Measurements from ENCODE around the gene ATP5PO. TPM values are rescaled to one million over a fixed set of nuclear protein-coding genes. Genes with fewer than 3 reads are reported as not detected.

The ATP5PO gene
- total and polyA plus RNA-seq, 2 of the 13 experiments (the other 11 are each of a cell fraction or from before 2014, with no cell fraction given), result 256 to 297 TPM

DNA sequence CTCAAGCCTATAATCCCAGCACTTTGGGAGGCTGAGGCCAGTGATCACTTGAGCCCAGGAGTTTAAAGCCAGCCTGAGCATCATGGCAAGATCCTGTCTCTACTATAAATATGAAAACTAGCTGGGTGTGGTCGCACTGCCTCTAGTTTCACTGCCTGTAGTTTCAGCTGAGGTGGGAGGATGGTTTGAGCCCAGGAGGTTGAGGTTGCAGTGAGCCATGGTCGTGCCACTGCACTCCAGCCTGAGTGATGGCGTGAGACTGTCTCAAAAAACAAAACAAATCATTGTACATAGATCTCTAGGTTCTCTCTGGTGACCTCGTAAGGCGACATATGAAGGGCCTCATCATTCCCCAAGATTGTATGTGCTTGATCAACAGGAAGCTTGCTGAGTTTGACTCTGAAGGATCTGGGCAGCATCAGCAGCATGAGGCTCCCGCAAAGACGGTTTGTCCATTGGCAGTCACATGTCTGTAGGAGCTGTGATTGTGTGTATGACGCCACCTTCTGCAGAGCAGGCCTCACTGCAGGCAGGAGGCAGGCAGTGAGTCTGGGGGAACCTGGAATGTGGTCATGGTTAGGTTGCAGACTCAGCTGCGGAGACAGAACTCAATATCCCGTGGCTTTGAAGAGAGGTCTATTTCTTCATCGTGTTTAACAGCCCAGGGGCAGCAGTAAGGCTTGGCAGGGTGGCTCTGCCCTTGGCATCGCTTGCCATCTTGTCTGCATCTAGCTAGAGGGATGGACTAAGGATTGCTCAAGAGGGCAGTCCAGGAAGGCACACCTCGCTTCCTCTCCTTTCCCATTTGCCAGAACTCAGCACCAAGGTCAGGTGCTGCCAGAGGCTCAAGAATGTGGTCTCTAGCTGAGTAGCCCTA, 14.0 kb downstream of the ATP5PO start (continued):
- no peak for TF ChIP-seq TFE3 (CRISPR knock-in tag; IDR thresholded peaks at IDR 0.05)
- TF ChIP-seq ZFX (CRISPR knock-in tag; IDR thresholded peaks at IDR 0.05; ENCODE audit: low read depth), result no peak
- TF ChIP-seq ZBTB33 (CRISPR knock-in tag; IDR thresholded peaks at IDR 0.05), result peak; percentile 58

DNA sequence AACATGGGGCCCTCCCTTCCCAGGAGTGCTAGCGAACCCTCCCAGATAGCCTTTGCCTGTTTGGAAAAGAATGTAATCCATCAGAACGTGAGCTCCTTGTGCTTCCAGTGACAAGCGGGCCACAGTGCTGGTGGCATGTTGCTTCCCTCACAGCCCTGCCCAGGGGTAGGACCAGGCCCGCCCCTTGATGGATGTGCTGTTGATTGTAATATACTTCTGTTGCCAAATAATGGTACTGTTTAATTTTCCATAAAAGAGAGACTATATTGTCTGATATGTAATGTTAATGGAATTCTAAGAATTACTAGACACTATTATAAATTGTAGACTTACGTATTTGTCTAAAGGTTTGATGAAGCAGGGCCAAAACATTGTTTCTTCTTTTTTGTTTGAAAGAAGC, 16.4 kb downstream of the ATP5PO start:
- no peak for FAIRE-seq
- ChIA-PET CTCF (ENCODE audit: low intra/inter-chr PET ratio, low total read pairs) (no interaction called here), POLR2A (no interaction called here)
- Histone ChIP-seq H3K27me3 (ENCODE audit: control insufficient read depth in 1 of 2, insufficient read depth in 2 of 2, low read length in 2 of 2) (no peaks in the 10 kb centered on the region), H2AFZ (ENCODE audit: low read length) (no peak overlapping the region), H3K27ac (ENCODE audit: extremely low read length, insufficient read depth, low read length) (no peak overlapping the region), H3K36me3 (replicated peaks in 1 of 2; ENCODE audit: control insufficient read depth in 1 of 2, insufficient read depth in 2 of 2, low read length in 2 of 2) (peaks cover 4 to 19% of the 10 kb centered on the region in 2 experiments; a peak in 3 of 5 replicates), H3K4me3 (replicated peaks in 1 of 3; ENCODE audit: insufficient read depth in 1 of 3, low read depth in 2 of 3, low read length in 3 of 3) (no peak overlapping the region), H3K9ac (ENCODE audit: insufficient read depth, low read depth, low read length) (no peak overlapping the region), H3K79me2 (ENCODE audit: insufficient read depth, low read length) (no peaks in the 10 kb centered on the region), H3K9me3 (ENCODE audit: low read length) (no peaks in the 10 kb centered on the region), H4K20me1 (ENCODE audit: insufficient read depth, low read length) (no peaks in the 10 kb centered on the region), H3K4me1 (ENCODE audit: insufficient read depth, low read length) (peaks cover 13% of the 10 kb centered on the region), H3K4me2 (ENCODE audit: low read depth, low read length) (no peak overlapping the region)
- no peak for ATAC-seq
- BruUV-seq (replicated peaks), result no TSS peak
- DNase-seq (ENCODE audit: low spot score), result no peak
- intact Hi-C loops (cut with micrococcal nuclease; ENCODE audit: unreplicated experiment) (no loop called here), in situ Hi-C loops (cut with HindIII; ENCODE audit: extremely low pct_ligation_motif_present, low pct_unique_long_range_greater_than_20kb) (no loop called here)
- WGBS (ENCODE audit: low lambda C conversion rate), result 94% methylated on average over 4 of the region's 5 CpGs
- TF ChIP-seq BRD4 (CRISPR knock-in tag; IDR thresholded peaks at IDR 0.05) (no peak), GABPA (IDR thresholded peaks at IDR 0.05; ENCODE audit: low read depth, low read length) (no peak), GABPA (CRISPR knock-in tag; IDR thresholded peaks at IDR 0.05; ENCODE audit: low read depth) (no peak), ZNF253 (CRISPR knock-in tag; IDR thresholded peaks at IDR 0.05; ENCODE audit: borderline replicate concordance) (no peak), REST (IDR thresholded peaks at IDR 0.05; ENCODE audit: borderline replicate concordance in 1 of 2, low read depth in 1 of 2, low read length in 2 of 2) (no peak), ZNF251 (CRISPR knock-in tag; IDR thresholded peaks at IDR 0.05) (no peak), RFX3 (CRISPR knock-in tag; IDR thresholded peaks at IDR 0.05) (no peak), ETV6 (CRISPR knock-in tag; conservative IDR thresholded peaks at IDR 0.05) (no peak), CHD2 (IDR thresholded peaks at IDR 0.05; ENCODE audit: low read depth, low read length) (no peak)
- TF ChIP-seq, protein P1, sequence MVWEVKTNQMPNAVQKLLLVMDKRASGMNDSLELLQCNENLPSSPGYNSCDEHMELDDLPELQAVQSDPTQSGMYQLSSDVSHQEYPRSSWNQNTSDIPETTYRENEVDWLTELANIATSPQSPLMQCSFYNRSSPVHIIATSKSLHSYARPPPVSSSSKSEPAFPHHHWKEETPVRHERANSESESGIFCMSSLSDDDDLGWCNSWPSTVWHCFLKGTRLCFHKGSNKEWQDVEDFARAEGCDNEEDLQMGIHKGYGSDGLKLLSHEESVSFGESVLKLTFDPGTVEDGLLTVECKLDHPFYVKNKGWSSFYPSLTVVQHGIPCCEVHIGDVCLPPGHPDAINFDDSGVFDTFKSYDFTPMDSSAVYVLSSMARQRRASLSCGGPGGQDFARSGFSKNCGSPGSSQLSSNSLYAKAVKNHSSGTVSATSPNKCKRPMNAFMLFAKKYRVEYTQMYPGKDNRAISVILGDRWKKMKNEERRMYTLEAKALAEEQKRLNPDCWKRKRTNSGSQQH (CRISPR knock-in tag; IDR thresholded peaks at IDR 0.05; ENCODE audit: low read depth), result no peak
